HG02943 (cell line): ENCODE measurements around the gene PIK3CD.

ENCODE experiments used
- ATAC-seq: cut with Tn5 transposase; IDR thresholded peaks from one replicate; pipeline ENCODE4 v1.9.1; 2021; ENCODE audit warnings: mild to moderate bottlenecking, low read depth, moderate library complexity; ENCODE audit not compliant: unreplicated experiment

The PIK3CD gene

DNA sequence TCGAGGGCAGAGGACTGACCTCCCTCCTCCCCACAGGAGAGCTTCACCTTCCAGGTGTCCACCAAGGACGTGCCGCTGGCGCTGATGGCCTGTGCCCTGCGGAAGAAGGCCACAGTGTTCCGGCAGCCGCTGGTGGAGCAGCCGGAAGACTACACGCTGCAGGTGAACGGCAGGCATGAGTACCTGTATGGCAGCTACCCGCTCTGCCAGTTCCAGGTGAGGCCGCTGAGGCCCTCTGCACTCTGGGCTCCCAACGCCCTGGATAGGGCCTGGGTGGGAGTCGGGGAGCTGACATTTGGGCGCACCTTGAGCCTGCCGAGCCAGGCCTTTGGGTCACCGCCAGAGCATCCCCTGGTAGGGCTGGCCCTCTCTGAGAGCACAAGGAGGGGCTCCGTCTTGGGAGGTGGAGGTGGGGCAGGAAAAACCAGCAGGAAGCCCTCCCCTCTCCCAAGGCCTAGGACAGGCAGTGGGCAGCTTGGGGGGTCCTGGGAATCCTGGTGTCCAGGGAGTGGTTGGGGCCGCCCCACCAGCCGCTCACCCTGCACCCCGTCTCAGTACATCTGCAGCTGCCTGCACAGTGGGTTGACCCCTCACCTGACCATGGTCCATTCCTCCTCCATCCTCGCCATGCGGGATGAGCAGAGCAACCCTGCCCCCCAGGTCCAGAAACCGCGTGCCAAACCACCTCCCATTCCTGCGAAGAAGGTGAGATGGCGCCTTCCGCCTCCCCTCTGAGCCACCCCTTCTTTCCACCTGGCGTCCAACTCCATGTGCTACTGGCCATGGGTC, 65.1 kb downstream of the PIK3CD start:
- ATAC-seq, result no peak

DNA sequence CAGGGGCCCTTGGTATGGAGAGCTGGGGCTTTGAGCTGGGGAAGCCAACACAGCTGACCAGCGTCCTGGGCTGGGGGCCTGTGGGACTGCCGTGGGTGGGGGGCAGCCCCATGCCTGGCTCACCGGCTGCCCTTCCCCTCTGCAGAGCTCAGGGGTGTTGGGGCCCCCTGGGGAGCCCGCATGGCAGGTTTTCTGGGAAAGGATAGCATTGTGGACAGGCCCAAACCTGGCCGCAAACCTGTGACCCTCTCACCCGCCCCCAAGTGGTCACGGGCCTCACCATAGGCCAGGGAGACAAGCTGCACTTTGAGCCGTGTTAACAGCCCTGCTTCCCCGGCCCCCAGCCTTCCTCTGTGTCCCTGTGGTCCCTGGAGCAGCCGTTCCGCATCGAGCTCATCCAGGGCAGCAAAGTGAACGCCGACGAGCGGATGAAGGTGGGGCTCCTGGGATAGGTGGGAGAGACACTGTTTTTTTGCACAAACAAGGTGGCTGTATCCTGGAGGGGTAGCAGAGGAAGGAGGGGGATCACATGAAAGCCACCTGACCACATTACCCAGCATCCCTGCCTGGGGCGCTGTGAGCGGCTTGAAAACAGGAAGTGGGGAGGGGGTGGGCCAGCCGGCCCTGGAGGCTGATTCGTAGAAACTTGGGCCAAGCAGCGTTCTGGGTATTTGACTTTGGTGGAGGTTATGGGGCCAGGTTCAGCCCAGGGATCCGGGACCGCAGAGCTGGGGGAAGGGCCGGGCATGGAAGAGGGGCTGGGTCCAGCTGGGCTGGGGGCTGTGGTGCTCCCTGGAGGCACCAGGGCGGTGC, 65.9 kb downstream of the PIK3CD start:
- no peak for ATAC-seq

DNA sequence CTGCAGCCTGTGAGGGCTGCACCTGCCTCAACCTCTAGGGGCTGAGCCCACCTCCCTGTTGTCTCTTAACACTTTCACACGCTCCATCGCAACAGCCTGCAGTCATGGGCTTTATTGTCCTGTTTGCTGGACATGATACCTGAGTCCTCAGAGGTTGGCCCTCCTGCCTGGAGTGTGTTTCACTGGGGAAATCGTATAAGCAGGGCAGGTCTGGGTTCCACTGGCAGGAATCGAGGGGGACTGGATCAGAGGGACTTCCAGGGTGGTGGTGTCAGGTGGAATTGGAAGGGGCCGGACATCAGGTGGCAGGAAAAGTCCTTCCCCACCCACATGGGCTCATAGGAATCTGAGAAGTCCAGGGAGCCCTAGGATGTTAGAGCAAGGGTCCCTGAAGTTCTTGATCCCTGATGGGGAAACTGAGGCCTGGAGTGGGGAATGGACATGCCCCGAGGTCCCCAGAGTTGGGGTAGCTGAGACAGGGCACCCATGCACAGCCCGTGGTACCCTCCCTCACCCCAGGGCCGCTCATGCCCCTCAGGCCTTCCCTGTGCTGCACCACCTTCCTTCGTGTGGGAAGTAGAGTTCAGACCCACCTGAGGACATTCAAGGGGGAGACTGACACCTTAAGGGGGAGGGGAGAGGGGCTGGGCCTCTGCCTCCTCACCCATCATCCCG, 66.6 kb downstream of the PIK3CD start:
- ATAC-seq, result no peak

DNA sequence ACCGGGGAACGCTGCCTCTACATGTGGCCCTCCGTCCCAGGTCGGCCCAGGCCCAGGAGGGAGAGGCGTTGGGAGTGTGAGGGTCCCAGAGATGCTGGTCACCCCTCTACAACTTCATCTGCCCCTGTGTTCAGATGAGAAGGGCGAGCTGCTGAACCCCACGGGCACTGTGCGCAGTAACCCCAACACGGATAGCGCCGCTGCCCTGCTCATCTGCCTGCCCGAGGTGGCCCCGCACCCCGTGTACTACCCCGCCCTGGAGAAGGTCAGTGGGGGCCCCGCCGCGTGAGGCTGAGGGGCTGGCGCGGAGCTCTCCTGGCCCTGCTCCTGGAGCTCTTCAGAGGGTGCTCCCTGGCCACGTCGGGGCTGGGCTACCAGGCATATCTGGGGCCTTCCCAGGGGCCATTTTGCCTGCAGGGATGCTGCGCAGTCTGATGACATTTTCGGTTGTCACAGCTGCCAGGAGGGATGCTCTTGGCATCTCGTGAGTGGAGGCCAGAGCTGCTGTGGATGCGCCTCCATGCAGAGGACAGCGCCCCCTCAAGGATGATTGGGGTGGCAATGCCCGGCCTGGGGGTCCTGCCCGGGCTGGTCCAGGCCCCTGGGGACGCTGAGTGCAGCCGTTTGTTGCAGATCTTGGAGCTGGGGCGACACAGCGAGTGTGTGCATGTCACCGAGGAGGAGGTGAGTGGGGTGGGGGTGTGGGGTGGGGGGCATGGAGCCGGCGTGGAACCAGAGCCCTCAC, 68.6 kb downstream of the PIK3CD start:
- ATAC-seq, result no peak

DNA sequence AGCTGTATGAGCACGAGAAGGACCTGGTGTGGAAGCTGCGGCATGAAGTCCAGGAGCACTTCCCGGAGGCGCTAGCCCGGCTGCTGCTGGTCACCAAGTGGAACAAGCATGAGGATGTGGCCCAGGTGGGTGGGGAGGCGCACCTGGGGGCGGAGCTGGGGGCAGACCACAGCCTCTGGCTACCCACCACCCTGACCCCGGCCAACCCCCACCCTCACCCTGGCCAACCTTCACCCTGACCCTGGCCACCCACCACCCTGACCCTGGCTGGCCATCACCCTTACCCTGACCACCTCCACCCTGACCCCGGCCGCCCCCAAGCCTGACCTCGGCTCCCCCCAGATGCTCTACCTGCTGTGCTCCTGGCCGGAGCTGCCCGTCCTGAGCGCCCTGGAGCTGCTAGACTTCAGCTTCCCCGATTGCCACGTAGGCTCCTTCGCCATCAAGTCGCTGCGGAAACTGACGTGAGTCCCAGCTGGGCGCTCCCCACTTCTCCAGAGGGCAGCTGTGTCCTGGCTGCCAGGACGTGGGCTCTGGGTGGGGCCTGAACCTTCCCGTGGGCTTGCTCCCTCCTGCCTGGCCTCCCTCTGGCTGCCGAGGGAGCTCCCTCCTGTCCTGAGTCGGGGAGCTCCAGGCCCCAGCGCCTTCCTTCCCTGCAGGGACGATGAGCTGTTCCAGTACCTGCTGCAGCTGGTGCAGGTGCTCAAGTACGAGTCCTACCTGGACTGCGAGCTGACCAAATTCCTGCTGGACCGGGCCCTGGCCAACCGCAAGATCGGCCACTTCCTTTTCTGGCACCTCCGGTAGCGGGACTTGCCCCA, 69.5 kb downstream of the PIK3CD start:
- no peak for ATAC-seq

DNA sequence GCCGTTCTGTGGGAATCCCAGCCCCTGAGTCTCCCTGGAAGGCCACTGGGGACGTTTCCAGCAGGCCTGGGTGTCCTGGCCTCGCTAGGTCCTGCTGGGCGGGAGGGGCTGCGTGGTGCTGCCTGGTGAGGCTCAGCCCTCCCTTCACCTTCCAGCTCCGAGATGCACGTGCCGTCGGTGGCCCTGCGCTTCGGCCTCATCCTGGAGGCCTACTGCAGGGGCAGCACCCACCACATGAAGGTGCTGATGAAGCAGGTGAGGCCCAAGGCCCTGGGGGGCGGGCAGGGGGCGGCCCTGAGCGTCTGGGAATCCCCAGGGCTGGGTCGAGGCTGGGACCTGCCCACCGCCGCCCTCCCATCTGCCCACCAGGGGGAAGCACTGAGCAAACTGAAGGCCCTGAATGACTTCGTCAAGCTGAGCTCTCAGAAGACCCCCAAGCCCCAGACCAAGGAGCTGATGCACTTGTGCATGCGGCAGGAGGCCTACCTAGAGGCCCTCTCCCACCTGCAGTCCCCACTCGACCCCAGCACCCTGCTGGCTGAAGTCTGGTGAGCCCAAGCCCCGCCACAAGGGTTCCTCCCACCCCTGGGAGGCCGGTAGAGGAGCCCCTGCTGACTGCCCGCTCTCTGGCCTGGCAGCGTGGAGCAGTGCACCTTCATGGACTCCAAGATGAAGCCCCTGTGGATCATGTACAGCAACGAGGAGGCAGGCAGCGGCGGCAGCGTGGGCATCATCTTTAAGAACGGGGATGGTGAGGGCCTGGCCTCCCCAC, 70.3 kb downstream of the PIK3CD start:
- no peak for ATAC-seq

DNA sequence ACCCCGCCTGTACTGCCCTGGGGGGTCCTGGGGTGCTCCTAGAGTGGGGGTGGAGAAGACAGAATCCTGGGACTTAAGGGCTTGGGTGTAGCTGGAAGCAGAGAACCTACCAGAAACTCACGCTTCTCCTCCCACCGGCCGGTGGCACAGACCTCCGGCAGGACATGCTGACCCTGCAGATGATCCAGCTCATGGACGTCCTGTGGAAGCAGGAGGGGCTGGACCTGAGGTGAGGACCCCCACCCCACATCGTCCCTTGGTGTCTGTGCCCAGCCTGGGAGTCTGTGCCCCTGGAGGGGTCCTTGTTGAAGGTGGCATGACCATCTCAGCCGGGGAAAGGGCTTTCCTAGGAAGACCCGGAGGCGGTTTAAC, 70.8 kb downstream of the PIK3CD start:
- ATAC-seq, result no peak

DNA sequence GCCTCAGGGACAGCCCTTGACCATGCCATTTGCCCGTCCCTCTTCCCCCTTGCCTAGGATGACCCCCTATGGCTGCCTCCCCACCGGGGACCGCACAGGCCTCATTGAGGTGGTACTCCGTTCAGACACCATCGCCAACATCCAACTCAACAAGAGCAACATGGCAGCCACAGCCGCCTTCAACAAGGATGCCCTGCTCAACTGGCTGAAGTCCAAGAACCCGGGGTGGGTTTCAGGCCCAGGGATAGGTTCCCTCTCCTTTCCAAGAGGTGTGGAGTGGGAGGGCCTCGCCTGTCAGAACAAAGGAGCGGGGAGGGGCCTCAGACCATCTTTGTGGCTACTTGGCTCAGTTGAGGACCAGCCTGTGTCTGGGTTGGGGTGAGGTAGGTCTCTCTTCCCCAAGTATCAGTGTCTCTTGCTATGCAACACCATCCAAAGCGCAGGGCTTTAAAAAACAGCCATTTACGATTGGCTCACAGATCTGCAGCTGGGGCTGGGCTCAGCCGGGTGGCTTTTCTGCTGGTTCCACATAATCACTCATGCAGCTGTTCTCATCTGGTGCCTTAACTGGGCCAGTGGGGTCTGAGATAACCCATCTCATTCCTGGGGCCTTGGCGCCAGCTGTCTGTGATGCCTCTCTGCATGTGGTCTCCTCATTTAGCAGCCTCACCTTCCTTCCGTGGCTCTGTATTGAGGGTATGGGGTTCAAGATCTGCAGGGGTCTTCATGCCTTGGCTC, 71.7 kb downstream of the PIK3CD start:
- ATAC-seq, result no peak

DNA sequence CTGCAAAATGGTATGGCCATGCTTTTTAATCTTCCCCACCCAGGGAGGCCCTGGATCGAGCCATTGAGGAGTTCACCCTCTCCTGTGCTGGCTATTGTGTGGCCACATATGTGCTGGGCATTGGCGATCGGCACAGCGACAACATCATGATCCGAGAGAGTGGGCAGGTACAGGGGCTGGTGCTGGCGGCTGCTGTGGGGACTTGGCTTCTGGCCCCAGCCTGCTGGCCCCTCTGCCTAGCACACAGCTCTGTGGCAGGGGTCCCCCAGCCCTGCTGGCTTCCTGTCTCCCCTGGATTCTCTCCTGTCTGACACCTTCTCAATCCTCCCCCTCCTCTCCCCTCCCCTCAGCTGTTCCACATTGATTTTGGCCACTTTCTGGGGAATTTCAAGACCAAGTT, 72.4 kb downstream of the PIK3CD start:
- ATAC-seq, result no peak

DNA sequence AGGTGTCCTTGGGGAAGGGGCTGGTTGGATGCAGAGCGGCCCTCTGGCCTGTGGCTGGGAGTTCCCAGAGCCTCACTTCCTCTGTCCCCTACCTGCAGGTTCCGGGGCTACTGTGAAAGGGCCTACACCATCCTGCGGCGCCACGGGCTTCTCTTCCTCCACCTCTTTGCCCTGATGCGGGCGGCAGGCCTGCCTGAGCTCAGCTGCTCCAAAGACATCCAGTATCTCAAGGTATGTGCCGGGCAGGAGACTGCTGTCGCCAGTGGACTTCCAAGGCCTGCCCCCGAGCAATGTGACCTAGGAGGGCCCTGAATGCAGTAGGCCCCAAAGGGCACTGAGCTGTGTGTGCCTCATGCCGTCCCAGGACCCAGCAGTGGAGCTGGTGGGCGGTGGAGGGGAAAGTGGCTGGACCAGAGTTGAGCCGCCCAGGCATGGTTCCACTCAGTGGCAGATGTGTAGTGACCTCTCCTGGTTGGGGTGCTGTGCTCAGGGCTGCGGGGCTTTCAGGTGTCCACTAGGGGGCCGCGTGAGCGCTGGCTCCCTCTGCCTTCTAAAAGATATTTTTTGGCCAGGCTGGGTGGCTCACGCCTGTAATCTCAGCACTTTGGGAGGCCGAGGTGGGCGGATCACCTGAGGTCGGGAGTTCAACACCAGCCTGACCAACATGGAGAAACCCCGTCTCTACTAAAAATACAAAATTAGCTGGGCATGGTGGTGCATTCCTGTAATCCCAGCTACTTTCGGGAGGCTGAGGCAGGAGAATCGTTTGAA, 73.4 kb downstream of the PIK3CD start:
- no peak for ATAC-seq

DNA sequence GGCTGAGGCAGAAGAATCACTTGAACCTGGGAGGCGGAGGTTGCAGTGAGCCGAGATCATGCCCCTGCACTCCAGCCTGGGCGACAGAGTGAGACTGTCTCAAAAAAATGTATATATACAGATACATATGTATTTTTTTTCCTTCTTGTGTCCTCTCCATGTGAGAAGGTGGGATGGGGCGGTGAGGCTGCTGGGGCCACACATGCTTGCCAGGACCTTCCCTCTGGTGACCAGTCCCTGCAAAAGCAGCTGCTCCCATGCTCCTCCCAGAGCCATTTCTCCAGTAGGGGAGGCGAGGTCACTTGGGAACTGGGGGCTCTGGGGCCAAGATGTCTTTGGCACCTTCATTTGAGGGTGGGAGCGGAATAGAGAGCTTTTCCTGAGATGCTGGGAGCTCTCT, 74.9 kb downstream of the PIK3CD start:
- no peak for ATAC-seq

DNA sequence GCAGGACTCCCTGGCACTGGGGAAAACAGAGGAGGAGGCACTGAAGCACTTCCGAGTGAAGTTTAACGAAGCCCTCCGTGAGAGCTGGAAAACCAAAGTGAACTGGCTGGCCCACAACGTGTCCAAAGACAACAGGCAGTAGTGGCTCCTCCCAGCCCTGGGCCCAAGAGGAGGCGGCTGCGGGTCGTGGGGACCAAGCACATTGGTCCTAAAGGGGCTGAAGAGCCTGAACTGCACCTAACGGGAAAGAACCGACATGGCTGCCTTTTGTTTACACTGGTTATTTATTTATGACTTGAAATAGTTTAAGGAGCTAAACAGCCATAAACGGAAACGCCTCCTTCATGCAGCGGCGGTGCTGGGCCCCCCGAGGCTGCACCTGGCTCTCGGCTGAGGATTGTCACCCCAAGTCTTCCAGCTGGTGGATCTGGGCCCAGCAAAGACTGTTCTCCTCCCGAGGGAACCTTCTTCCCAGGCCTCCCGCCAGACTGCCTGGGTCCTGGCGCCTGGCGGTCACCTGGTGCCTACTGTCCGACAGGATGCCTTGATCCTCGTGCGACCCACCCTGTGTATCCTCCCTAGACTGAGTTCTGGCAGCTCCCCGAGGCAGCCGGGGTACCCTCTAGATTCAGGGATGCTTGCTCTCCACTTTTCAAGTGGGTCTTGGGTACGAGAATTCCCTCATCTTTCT, 75.5 kb downstream of the PIK3CD start:
- no peak for ATAC-seq

DNA sequence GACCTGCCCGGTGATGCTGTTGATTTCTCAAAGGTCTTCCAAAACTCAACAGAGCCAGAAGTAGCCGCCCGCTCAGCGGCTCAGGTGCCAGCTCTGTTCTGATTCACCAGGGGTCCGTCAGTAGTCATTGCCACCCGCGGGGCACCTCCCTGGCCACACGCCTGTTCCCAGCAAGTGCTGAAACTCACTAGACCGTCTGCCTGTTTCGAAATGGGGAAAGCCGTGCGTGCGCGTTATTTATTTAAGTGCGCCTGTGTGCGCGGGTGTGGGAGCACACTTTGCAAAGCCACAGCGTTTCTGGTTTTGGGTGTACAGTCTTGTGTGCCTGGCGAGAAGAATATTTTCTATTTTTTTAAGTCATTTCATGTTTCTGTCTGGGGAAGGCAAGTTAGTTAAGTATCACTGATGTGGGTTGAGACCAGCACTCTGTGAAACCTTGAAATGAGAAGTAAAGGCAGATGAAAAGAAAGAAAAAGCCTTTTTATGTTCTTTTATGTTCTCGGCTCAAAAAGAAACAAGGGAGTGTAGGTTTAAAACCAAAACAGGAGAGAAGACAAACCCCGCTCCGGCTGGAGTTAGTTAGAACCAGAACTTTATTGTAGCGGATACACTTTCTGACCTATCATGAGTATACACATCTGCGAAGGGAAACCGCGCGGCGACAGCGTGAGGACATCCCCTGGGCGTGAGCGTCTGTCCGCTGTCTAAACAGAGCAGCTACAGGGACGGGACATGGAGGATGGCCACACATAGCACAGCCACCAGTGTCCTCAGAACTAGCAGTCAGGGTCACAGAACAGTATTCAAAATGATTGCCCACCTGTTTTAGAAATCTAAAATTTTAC, 77.1 kb downstream of the PIK3CD start:
- ATAC-seq, result no peak

DNA sequence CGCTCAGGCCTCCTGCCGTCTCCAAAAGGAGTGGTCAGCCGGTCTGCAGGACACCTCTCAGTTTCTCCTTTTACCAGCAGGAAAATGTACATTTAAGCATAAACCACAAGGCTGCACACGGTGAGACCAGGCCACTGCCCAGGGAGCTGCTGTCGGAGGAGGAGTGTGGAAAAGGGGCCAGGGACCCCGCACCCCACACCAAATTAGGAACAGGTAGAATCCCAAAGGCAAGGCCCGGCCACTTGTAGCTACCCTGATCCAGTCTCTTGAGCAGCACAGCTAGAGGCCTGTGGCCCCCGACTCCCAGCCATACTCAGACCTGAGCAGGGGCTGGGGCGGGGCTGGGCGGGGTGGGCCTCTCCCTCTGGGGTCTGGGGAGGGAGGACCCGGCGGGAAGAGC, 78.0 kb downstream of the PIK3CD start:
- no peak for ATAC-seq

DNA sequence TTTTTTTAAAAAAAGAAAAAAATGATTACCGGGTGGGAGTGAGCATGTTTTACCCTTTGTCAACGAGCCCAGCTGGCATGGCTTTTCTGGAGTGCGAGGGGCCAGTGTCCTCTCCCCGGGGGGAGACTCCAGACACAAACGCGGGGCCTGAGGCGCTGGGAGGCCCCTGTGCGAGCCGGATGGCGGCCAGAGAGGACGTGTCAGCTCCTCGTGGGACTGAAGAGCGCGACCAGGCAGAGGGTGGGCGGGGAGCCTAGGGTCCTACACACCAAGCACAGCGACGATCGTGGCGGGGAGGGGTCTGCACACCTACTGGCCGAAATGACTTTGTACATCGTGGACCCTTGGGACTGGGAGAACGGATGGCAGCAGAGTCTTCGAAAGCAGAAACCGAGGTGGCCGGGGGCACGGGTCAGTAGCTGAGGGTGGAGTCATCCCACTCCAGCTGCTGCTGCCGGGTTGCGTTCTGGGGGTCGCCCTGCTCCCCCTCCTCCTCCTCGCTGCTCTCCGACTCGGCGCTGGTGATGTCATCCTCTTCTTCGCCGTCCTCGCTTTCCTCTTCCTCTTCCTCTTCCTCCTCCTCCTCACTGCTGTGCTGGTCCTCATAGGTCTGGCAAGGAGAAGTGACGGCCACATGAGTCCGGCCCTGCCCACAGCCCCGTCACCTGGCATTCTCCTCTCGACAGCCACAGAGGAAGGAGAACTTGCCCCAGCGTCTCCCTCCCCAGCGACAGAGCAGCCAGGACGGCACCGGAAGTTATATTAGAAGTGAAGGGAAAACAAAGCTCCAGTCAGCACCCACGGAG, 78.8 kb downstream of the PIK3CD start:
- ATAC-seq, result no peak
